Liver (tissue), 3 donors: ENCODE data around the gene TVP23A.

Experiments used
- CTCF ChIP-seq: fragments of 150-350 bp; IDR thresholded peaks from 2 replicates; pipeline ENCODE4 v1.5.1; 2017; ENCODE audit warnings: improper control_type of control experiment, low read depth, low read length; ENCODE audit not compliant: missing input control
- FOXA1 ChIP-seq: IDR thresholded peaks from 2 replicates; pipeline ENCODE4 v1.6.1; 2016; ENCODE audit warnings: antibody characterized with exemption
- GABPA ChIP-seq, 2 donors: IDR thresholded peaks in 1 of 2; conservative IDR thresholded peaks in 1 of 2; 2 replicates each; pipeline ENCODE4 v1.6.1; 2016; ENCODE audit warnings: antibody characterized with exemption in 2 of 2, mild to moderate bottlenecking in 1 of 2, moderate library complexity in 1 of 2
- JUND ChIP-seq, 2 donors: IDR thresholded peaks; 2 replicates each; pipeline ENCODE4 v1.6.1; 2016; ENCODE audit warnings: antibody characterized with exemption in 2 of 2
- MAX ChIP-seq: IDR thresholded peaks from 2 replicates; pipeline ENCODE4 v1.6.1; 2016; ENCODE audit warnings: antibody characterized with exemption
- RXRA ChIP-seq, 2 donors: IDR thresholded peaks; 2 replicates each; pipeline ENCODE4 v1.6.1; 2017 to 2018; ENCODE audit warnings: antibody characterized with exemption in 2 of 2, mild to moderate bottlenecking in 1 of 2
- SP1 ChIP-seq: IDR thresholded peaks from 2 replicates; pipeline ENCODE4 v1.6.1; 2018; ENCODE audit warnings: antibody characterized with exemption, mild to moderate bottlenecking
- YY1 ChIP-seq: IDR thresholded peaks from 2 replicates; pipeline ENCODE4 v1.6.1; 2016; ENCODE audit warnings: antibody characterized with exemption, mild to moderate bottlenecking
- TF ChIP-seq, protein P1 (sequence below): IDR thresholded peaks from 2 replicates; pipeline ENCODE4 v1.6.1; 2016; ENCODE audit warnings: antibody characterized with exemption
- donor health status: healthy.
- donor health status: healthy.

- TF ChIP-seq CTCF (no peak), GABPA (IDR thresholded peaks at IDR 0.05 in 1 of 2, conservative IDR thresholded peaks at IDR 0.05 in 1 of 2) (no peak), FOXA1 (no peak), JUND (IDR thresholded peaks at IDR 0.05) (no peak), SP1 (no peak), MAX (no peak), RXRA (IDR thresholded peaks at IDR 0.05) (no peak), YY1 (no peak)
- TF ChIP-seq, protein P1, sequence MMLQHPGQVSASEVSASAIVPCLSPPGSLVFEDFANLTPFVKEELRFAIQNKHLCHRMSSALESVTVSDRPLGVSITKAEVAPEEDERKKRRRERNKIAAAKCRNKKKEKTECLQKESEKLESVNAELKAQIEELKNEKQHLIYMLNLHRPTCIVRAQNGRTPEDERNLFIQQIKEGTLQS, result no peak
Observed at GRCh38 chr16:10791048-10791447, 27.5 kb downstream of the TVP23A start.
